Mesenteric fat pad (tissue), 1 donor: ENCODE measurements around the gene KATNBL1. TPM values are rescaled to one million over a fixed set of nuclear protein-coding genes. Genes with fewer than 3 reads are reported as not detected.
"Not testable (repeated sequence)": the region's sequence is repeated elsewhere in the genome, so short reads cannot be mapped to it uniquely, and the experiment has no call there.

Experiments
- DNase-seq: peaks from one replicate; pipeline ENCODE4 v3.0.0-alpha.2; 2020; ENCODE audit warnings: low spot score
- total RNA-seq: library from RNA; stranded (reverse); fragmentation: NEBNext Ultra II Directional; extraction: Animal tissue kit (Norgen Biotek cat#: 25700); gene quantifications from one replicate; pipeline ENCODE4 v1.2.1, GENCODE V29; 2021
- donor health status: DM: yes; HTN: yes; CAD: no.

The KATNBL1 gene
- total RNA-seq, 1 donor from 2014 or later = 48.5 TPM

GRCh38 chr15:34203305-34203704 is 6.6 kb downstream of the KATNBL1 start:
- no peak for DNase-seq

GRCh38 chr15:34193272-34193671 is 16.6 kb downstream of the KATNBL1 start:
- DNase-seq = not testable (repeated sequence)

- no peak for DNase-seq
These were observed 21.2 kb downstream of the KATNBL1 start for GRCh38 chr15:34188711-34189110.

- DNase-seq = no peak
These were observed 24.2 kb downstream of the KATNBL1 start for GRCh38 chr15:34185666-34186065.

GRCh38 chr15:34182942-34183341 is 27.0 kb downstream of the KATNBL1 start:
- DNase-seq = no peak

GRCh38 chr15:34179234-34179633 is 30.7 kb downstream of the KATNBL1 start:
- DNase-seq = no peak

GRCh38 chr15:34165987-34166573 is 43.8 kb downstream of the KATNBL1 start:
- DNase-seq = not testable (repeated sequence)

- DNase-seq = no peak
These were observed 48.5 kb downstream of the KATNBL1 start for GRCh38 chr15:34161329-34161963.

- no peak for DNase-seq
These were observed 49.2 kb downstream of the KATNBL1 start for GRCh38 chr15:34160735-34161134.

- no peak for DNase-seq
These were observed 51.5 kb downstream of the KATNBL1 start for GRCh38 chr15:34158355-34158754.

- no peak for DNase-seq
These were observed 54.0 kb downstream of the KATNBL1 start for GRCh38 chr15:34155859-34156258.

- no peak for DNase-seq
These were observed 55.1 kb downstream of the KATNBL1 start for GRCh38 chr15:34154725-34155204.

- DNase-seq = no peak
These were observed 62.3 kb downstream of the KATNBL1 start for GRCh38 chr15:34147371-34148140.

GRCh38 chr15:34133511-34133910 is 76.4 kb downstream of the KATNBL1 start:
- no peak for DNase-seq

GRCh38 chr15:34132881-34133280 is 77.0 kb downstream of the KATNBL1 start:
- DNase-seq = no peak

- no peak for DNase-seq
These were observed 81.0 kb downstream of the KATNBL1 start for GRCh38 chr15:34128898-34129297.

- DNase-seq = no peak
These were observed 83.4 kb downstream of the KATNBL1 start for GRCh38 chr15:34126522-34126921.

GRCh38 chr15:34125945-34126344 is 84.0 kb downstream of the KATNBL1 start:
- DNase-seq = no peak

GRCh38 chr15:34124651-34125050 is 85.2 kb downstream of the KATNBL1 start:
- DNase-seq = no peak

GRCh38 chr15:34122771-34123183 is 87.1 kb downstream of the KATNBL1 start:
- no peak for DNase-seq

GRCh38 chr15:34121786-34122185 is 88.1 kb downstream of the KATNBL1 start:
- not testable (repeated sequence) for DNase-seq

- not testable (repeated sequence) for DNase-seq
These were observed 89.5 kb downstream of the KATNBL1 start for GRCh38 chr15:34120420-34120819.
